Mesothelial cell of epicardium (in vitro differentiated cells): ENCODE data around the gene SLC35F1. TPM values are rescaled to one million over a fixed set of nuclear protein-coding genes. Genes with fewer than 3 reads are reported as not detected.

Source experiments
- DNase-seq, 2 experiments: peaks; one replicate each; pipeline ENCODE4 v3.0.0; 2021; ENCODE audit warnings: low spot score in 2 of 2; ENCODE audit not compliant: unreplicated experiment in 2 of 2
- H3K27ac Mint-ChIP-seq: 2 replicates; pipeline ENCODE4 v1.8.0; 2021; ENCODE audit warnings: mixed read lengths
- H3K27me3 Mint-ChIP-seq: 2 replicates; pipeline ENCODE4 v1.8.0; 2021; ENCODE audit warnings: low read depth, mixed read lengths
- H3K36me3 Mint-ChIP-seq: 2 replicates; pipeline ENCODE4 v1.8.0; 2021; ENCODE audit warnings: mixed read lengths
- H3K4me1 Mint-ChIP-seq: 2 replicates; pipeline ENCODE4 v1.8.0; 2021; ENCODE audit warnings: mixed read lengths
- H3K4me3 Mint-ChIP-seq: 2 replicates; pipeline ENCODE4 v1.8.0; 2021; ENCODE audit warnings: mild to moderate bottlenecking, moderate library complexity, mixed read lengths
- H3K9me3 Mint-ChIP-seq: 2 replicates; pipeline ENCODE4 v1.8.0; 2021; ENCODE audit warnings: mixed read lengths
- CTCF ChIP-seq: fragments of 200-600 bp; sonication (generic); IDR thresholded peaks from one replicate; pipeline ENCODE4 v1.5.0; 2021; ENCODE audit warnings: antibody characterized with exemption; ENCODE audit not compliant: unreplicated experiment
- total RNA-seq: library from RNA; stranded (reverse); gene quantifications from 3 replicates; pipeline ENCODE4 v1.2.1, GENCODE V29; 2021

SLC35F1 gene
- total RNA-seq, 1 donor from 2014 or later: 0.78 TPM

- Mint-ChIP-seq H3K27me3 (no peaks in the 10 kb centered on the region), H3K4me1 (no peaks in the 10 kb centered on the region), H3K36me3 (no peaks in the 10 kb centered on the region), H3K27ac (no peak overlapping the region), H3K9me3 (peaks cover 8% of the 10 kb centered on the region), H3K4me3 (no peak overlapping the region)
- no peak for TF ChIP-seq CTCF
- DNase-seq: no peak
Observed at GRCh38 chr6:118212451-118213173, 305.5 kb downstream of the SLC35F1 start.

- no peak for TF ChIP-seq CTCF
- Mint-ChIP-seq H3K36me3 (no peaks in the 10 kb centered on the region), H3K9me3 (peaks cover 12% of the 10 kb centered on the region), H3K4me3 (no peak overlapping the region), H3K27me3 (no peaks in the 10 kb centered on the region), H3K4me1 (no peaks in the 10 kb centered on the region), H3K27ac (no peak overlapping the region)
- no peak for DNase-seq
Observed at GRCh38 chr6:118215269-118215668, 308.2 kb downstream of the SLC35F1 start.

GRCh38 chr6:118216751-118217150, 309.7 kb downstream of the SLC35F1 start:
- TF ChIP-seq CTCF: no peak
- no peak for DNase-seq
- Mint-ChIP-seq H3K27ac (no peak overlapping the region), H3K4me1 (no peaks in the 10 kb centered on the region), H3K4me3 (no peak overlapping the region), H3K9me3 (peaks cover 12% of the 10 kb centered on the region), H3K27me3 (no peaks in the 10 kb centered on the region), H3K36me3 (no peaks in the 10 kb centered on the region)

GRCh38 chr6:118218156-118218555, 311.1 kb downstream of the SLC35F1 start:
- TF ChIP-seq CTCF: no peak
- DNase-seq: no peak
- Mint-ChIP-seq H3K36me3 (no peaks in the 10 kb centered on the region), H3K27me3 (no peaks in the 10 kb centered on the region), H3K4me1 (no peaks in the 10 kb centered on the region), H3K27ac (no peak overlapping the region), H3K4me3 (no peak overlapping the region), H3K9me3 (peaks cover 12% of the 10 kb centered on the region)

- no peaks in the 10 kb centered on the region for H3K36me3 Mint-ChIP-seq
- no peak for DNase-seq
- peaks cover 19% of the 10 kb centered on the region for H3K9me3 Mint-ChIP-seq
- no peaks in the 10 kb centered on the region for H3K4me1 Mint-ChIP-seq
- no peak overlapping the region for H3K4me3 Mint-ChIP-seq
- no peak for TF ChIP-seq CTCF
- H3K27me3 Mint-ChIP-seq: no peaks in the 10 kb centered on the region
- H3K27ac Mint-ChIP-seq: no peak overlapping the region
Observed at GRCh38 chr6:118220429-118221128, 313.5 kb downstream of the SLC35F1 start.
